ENCODE results near the gene C3orf20.

C3orf20 gene

GRCh38 chr3:14758959-14759358 is 84.0 kb downstream of the C3orf20 start:
- DNase-seq (ENCODE audit: low read depth): no peak

- no peak for DNase-seq (ENCODE audit: low read depth)
Observed at GRCh38 chr3:14760185-14760584, 85.2 kb downstream of the C3orf20 start.

- DNase-seq (ENCODE audit: low read depth): no peak
Observed at GRCh38 chr3:14761121-14761672, 86.3 kb downstream of the C3orf20 start.

- DNase-seq (ENCODE audit: low read depth): no peak
Observed at GRCh38 chr3:14761866-14762265, 86.9 kb downstream of the C3orf20 start.

- no peak for DNase-seq (ENCODE audit: low read depth)
Observed at GRCh38 chr3:14762701-14763100, 87.8 kb downstream of the C3orf20 start.

GRCh38 chr3:14764331-14765059 is 89.6 kb downstream of the C3orf20 start:
- DNase-seq (ENCODE audit: low read depth): no peak

- no peak for DNase-seq (ENCODE audit: low read depth)
Observed at GRCh38 chr3:14765060-14765400, 90.1 kb downstream of the C3orf20 start.

- DNase-seq (ENCODE audit: low read depth): no peak
Observed at GRCh38 chr3:14765576-14766427, 90.9 kb downstream of the C3orf20 start.

- DNase-seq (ENCODE audit: low read depth): no peak
Observed at GRCh38 chr3:14766428-14767244, 91.7 kb downstream of the C3orf20 start.

GRCh38 chr3:14767245-14768051 is 92.5 kb downstream of the C3orf20 start:
- no peak for DNase-seq (ENCODE audit: low read depth)

- DNase-seq (ENCODE audit: low read depth): no peak
Observed at GRCh38 chr3:14768182-14768790, 93.3 kb downstream of the C3orf20 start.

GRCh38 chr3:14768881-14769280 is 93.9 kb downstream of the C3orf20 start:
- no peak for DNase-seq (ENCODE audit: low read depth)

GRCh38 chr3:14769544-14770325 is 94.8 kb downstream of the C3orf20 start:
- no peak for DNase-seq (ENCODE audit: low read depth)

- no peak for DNase-seq (ENCODE audit: low read depth)
Observed at GRCh38 chr3:14770591-14770990, 95.7 kb downstream of the C3orf20 start.

GRCh38 chr3:14771593-14772497 is 96.9 kb downstream of the C3orf20 start:
- no peak for DNase-seq (ENCODE audit: low read depth)

- no peak for DNase-seq (ENCODE audit: low read depth)
Observed at GRCh38 chr3:14772533-14773138, 97.7 kb downstream of the C3orf20 start.

GRCh38 chr3:14773281-14773680 is 98.3 kb downstream of the C3orf20 start:
- no peak for DNase-seq (ENCODE audit: low read depth)

- no peak for DNase-seq (ENCODE audit: low read depth)
Observed at GRCh38 chr3:14773691-14774128, 98.8 kb downstream of the C3orf20 start.

GRCh38 chr3:14774431-14774830 is 99.5 kb downstream of the C3orf20 start:
- DNase-seq (ENCODE audit: low read depth): no peak
